Tracheal epithelial cell (primary cell): ENCODE data around the gene GAMT. TPM values are rescaled to one million over a fixed set of nuclear protein-coding genes. Genes with fewer than 3 reads are reported as not detected.

Experiments
- total RNA-seq: library from RNA; depleted of rRNA; stranded (reverse); fragments of >200 nt; gene quantifications from 2 replicates; pipeline ENCODE4 v1.2.1, GENCODE V29; 2014

The GAMT gene
- 25.4 and 48.9 TPM in 2 replicates for total RNA-seq

DNA sequence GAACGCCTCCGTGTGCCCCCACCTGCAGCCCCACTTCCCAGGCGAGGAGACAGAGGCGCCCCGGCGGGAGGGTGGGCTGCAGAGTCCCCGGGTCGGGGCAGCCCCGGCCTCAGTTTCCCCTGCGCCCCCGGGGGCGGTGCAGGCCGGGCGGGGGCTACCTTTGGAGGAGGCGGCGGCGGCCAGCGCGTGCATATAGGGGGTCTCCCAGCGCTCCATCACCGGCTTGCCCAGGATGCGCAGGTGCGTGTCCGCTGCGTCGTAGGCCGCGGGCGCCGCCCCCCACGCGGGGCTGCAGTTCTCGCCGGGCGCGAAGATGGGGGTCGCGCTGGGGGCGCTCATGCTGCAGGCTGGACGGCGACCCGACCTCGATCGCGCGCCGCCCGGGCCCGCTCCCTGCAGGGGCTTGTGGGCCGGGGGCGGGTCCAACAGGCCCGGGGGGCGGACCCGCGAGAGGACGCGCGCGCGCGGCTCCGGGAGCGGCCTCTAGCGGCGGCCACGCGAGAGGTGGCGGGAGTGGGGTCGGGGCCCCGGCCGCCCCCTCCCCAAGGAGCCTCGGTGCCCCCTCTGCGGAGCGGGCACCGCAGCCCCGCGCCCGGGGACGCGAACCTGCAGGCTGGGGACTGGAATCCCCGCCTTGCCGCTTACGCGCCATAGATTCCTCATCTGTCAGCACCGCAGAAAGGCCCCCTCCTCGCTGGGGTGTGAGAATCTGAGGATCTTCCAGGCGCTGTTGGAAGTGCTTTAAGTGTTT, at the start of gene GAMT:
Gene GAMT, minus strand, starts transcription at position 405 of the 751 bp plus-strand sequence. Its CDS starts 66 bp downstream, at position 339.

GRCh38 chr19:1449467-1450442, 48.4 kb upstream of the GAMT start, which contains the start of gene APC2:
TSS of gene APC2 (plus strand) at chr19:1450121. CDS start at chr19:1453002, 2,881 bp downstream.

DNA sequence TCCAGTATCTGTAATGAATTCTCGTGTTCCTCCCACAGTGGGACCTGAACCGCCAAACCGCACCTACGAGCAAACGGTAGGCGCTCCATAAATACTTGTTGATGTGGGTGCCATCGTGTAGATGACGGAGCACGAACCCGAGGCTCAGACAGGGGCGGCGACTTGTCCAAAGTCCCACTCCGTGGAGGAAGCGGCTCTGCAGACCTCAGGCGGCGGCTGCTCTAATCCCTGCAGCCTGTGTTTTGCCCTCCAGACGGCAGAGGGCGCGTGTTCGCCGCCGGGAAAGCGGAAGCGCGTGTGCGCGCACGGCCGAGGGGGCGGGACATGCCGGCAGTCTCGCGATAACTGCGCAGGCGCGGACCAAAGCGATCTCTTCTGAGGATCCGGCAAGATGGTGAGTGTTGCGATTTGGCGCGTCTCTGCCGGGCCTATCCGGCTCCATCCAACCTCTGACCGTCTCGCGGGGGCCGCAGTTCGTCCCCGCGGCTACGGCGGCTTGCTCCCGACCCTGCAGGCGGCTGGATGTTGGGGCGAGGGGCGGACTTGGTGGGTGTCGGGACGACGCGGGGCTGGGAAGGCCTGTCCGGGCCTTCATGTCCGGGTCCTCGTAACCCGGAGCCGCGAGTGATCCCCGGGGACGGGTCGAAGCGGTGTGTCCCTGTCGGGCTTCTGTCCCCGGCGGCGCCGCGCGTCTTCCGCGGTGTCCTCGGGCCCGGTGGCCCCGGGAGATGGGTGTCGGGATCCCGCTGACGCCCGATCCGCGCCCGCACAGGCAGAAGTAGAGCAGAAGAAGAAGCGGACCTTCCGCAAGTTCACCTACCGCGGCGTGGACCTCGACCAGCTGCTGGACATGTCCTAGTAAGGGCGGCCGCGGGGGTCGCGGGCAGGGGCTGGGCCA, 36.9 kb upstream of the GAMT start, which contains the start of gene RPS15:
Gene RPS15, plus strand, starts transcription at position 362 of the 898 bp plus-strand sequence. Its CDS starts 30 bp downstream, at position 392.

GRCh38 chr19:1407528-1408299, 6.4 kb upstream of the GAMT start, which contains the start of gene DAZAP1:
TSS of gene DAZAP1 (plus strand) at chr19:1407586. CDS start at chr19:1407774, 188 bp downstream.

DNA sequence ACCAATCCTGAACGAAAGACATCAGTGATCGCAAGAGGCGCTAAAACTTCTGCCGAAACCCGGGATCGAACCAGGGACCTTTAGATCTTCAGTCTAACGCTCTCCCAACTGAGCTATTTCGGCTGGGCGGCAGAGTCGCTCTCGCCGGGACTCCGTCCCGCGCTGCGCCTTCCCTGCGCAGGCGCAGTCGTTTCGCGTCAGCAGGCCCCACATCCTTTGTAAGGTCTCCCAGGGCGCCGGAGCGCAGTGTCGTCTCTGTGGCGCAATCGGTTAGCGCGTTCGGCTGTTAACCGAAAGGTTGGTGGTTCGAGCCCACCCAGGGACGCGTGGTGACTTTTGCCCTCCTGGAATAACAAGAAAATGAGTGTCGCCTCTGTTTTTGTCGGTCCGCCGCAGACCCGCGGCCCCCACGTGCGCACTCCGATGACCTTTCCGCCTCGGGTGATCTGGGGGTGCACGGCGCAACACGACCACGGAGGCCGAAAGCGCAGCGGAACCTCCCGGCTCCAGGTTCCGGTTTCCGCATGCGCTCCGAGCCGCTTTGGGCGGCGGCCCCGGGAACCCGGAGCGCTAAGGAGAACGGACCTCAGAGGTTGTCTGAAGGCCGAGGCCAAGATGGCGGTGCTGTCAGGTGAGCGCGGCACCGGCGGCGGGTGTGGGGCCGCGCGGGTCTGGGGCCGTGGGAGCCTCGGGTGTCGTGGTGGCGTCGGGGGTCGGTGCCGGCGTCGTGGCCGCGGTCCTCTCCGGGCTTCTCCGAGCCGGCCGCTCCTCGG, 17.8 kb downstream of the GAMT start, which contains the start of gene NDUFS7:
Gene NDUFS7, plus strand, starts transcription at position 596 of the 773 bp plus-strand sequence. Its CDS starts 20 bp downstream, at position 616.

Other genes starting within 250 kb of the GAMT start
- gene SBNO2, start 227.3 kb downstream of the GAMT start, total RNA-seq = 22.4 and 70.8 TPM in 2 replicates
- gene STK11, start 195.8 kb downstream of the GAMT start, total RNA-seq = 131 and 132 TPM in 2 replicates
- gene CBARP, start 163.5 kb downstream of the GAMT start, total RNA-seq = 4.0 and 7.5 TPM in 2 replicates
- gene ATP5F1D, start 159.8 kb downstream of the GAMT start, total RNA-seq = 13.9 and 21.4 TPM in 2 replicates
- 12.8 and 30.7 TPM in 2 replicates for gene MIDN, start 153.0 kb downstream of the GAMT start, total RNA-seq
- gene CIRBP, start 132.2 kb downstream of the GAMT start, total RNA-seq = 114 and 137 TPM in 2 replicates
- gene FAM174C, start 126.0 kb downstream of the GAMT start, total RNA-seq = 37.3 and 46.0 TPM in 2 replicates
- not detected in 2 replicates for gene EFNA2, start 115.7 kb downstream of the GAMT start, total RNA-seq
- gene NDUFS7, start 17.6 kb downstream of the GAMT start, total RNA-seq = 104 and 113 TPM in 2 replicates
- gene DAZAP1, start 6.0 kb upstream of the GAMT start, total RNA-seq = 76.1 and 80.6 TPM in 2 replicates
- gene RPS15, start 36.9 kb upstream of the GAMT start, total RNA-seq = 588 and 889 TPM in 2 replicates
- gene APC2, start 48.6 kb upstream of the GAMT start, total RNA-seq = 0.21 and 0.24 TPM in 2 replicates
- gene C19orf25, start 77.7 kb upstream of the GAMT start, total RNA-seq = 33.7 and 37.8 TPM in 2 replicates
- gene PCSK4, start 88.8 kb upstream of the GAMT start, total RNA-seq = 0.43 and 3.4 TPM in 2 replicates
- 4.1 and 4.3 TPM in 2 replicates for gene REEP6, start 89.6 kb upstream of the GAMT start, total RNA-seq
- gene ADAMTSL5, start 111.5 kb upstream of the GAMT start, total RNA-seq = 4.5 and 8.9 TPM in 2 replicates
- gene PLK5, start 122.5 kb upstream of the GAMT start, total RNA-seq = not detected in 2 replicates
- gene MEX3D, start 166.8 kb upstream of the GAMT start, total RNA-seq = 81.6 and 161 TPM in 2 replicates
- 77.8 and 82.7 TPM in 2 replicates for gene MBD3, start 191.3 kb upstream of the GAMT start, total RNA-seq
- 75.7 and 76.4 TPM in 2 replicates for gene UQCR11, start 203.9 kb upstream of the GAMT start, total RNA-seq